ENCODE results near the gene CTTNBP2. TPM values are rescaled to one million over a fixed set of nuclear protein-coding genes. Genes with fewer than 3 reads are reported as not detected.

CTTNBP2 gene
- total RNA-seq, 1 experiment from 2014 or later: 17.6 TPM

DNA sequence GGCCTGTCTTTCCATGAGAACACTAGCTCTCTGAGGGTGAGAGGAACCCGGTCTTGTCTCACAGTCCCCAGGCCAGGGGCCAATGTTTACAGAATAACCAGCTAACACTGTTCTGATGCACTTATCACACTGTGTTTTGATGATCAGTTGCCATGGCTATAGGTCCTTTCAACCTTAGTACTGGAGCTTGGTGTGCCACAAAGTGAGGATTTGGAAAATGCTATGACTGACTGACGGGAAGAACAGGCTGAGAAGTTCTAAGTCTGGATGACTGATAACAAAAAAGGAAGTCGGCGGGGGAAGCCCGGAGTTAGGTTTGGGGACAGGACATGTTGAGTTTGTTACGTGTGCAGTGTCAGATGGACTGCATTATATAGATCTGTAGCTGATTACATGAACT, 141.8 kb downstream of the CTTNBP2 start:
- Histone ChIP-seq H3K9me3 (ENCODE audit: control insufficient read depth, low read depth, low read length) (no peaks in the 10 kb centered on the region), H3K23ac (ENCODE audit: insufficient read length, low read depth, low read length) (no peak overlapping the region), H2BK120ac (ENCODE audit: low read depth, low read length, poor library complexity, severe bottlenecking) (no peak overlapping the region), H2AFZ (ENCODE audit: low read length) (no peak overlapping the region), H3T11ph (ENCODE audit: low read length) (no peak overlapping the region), H3K4ac (ENCODE audit: low read depth, low read length) (no peak overlapping the region), H4K20me1 (ENCODE audit: control insufficient read depth, insufficient read depth, insufficient read length) (no peaks in the 10 kb centered on the region), H2BK15ac (ENCODE audit: low read depth, low read length) (no peak overlapping the region), H3K4me1 (ENCODE audit: insufficient read depth, low read length) (no peaks in the 10 kb centered on the region), H3K79me1 (ENCODE audit: insufficient read depth, low read depth, low read length, poor library complexity, severe bottlenecking) (no peaks in the 10 kb centered on the region), H2BK12ac (ENCODE audit: insufficient read length, low read depth, low read length) (no peak overlapping the region), H2BK5ac (ENCODE audit: insufficient read length, low read length) (no peak overlapping the region), H3K56ac (ENCODE audit: insufficient read length, low read depth, low read length) (no peak overlapping the region), H4K8ac (replicated peaks; ENCODE audit: insufficient read length, low read depth, low read length) (no peak overlapping the region), H3K27ac (ENCODE audit: insufficient read length, low read depth, low read length) (no peak overlapping the region), H2AK5ac (ENCODE audit: insufficient read length, low read length) (no peak overlapping the region), H3K4me2 (ENCODE audit: insufficient read depth, insufficient read length, low read length) (no peak overlapping the region), H3K27me3 (ENCODE audit: insufficient read depth, low read length) (no peaks in the 10 kb centered on the region), H3K14ac (ENCODE audit: insufficient read depth, low read length) (no peak overlapping the region), H3K23me2 (ENCODE audit: insufficient read length, low read depth, low read length, poor library complexity, severe bottlenecking) (no peaks in the 10 kb centered on the region), H3K9ac (ENCODE audit: extremely low read depth, insufficient read length, low read length) (no peak overlapping the region), H2BK20ac (ENCODE audit: low read depth, low read length, poor library complexity, severe bottlenecking) (no peak overlapping the region), H4K91ac (ENCODE audit: insufficient read length, low read depth, low read length) (no peak overlapping the region), H3K79me2 (ENCODE audit: insufficient read depth, low read length) (no peaks in the 10 kb centered on the region), H4K5ac (ENCODE audit: insufficient read length, low read depth, low read length) (no peak overlapping the region), H3K18ac (ENCODE audit: insufficient read length, low read depth, low read length) (no peak overlapping the region)
- Mint-ChIP-seq H3K4me3 (no peak overlapping the region), H3K36me3 (ENCODE audit: insufficient read depth in 1 of 3, low read depth in 3 of 3) (peaks cover 14 to 53% (median 33%) of the 10 kb centered on the region in 3 experiments; a peak in 6 of 7 replicates), H3K4me1 (peaks cover 6 to 7% of the 10 kb centered on the region in 2 experiments), H3K27me3 (ENCODE audit: low read depth) (no peaks in the 10 kb centered on the region), H3K9me3 (no peaks in the 10 kb centered on the region), H3K27ac (peak overlapping the region in 1 of 3 experiments; percentile 1; a peak in 2 of 7 replicates)
- TF ChIP-seq, protein P1, sequence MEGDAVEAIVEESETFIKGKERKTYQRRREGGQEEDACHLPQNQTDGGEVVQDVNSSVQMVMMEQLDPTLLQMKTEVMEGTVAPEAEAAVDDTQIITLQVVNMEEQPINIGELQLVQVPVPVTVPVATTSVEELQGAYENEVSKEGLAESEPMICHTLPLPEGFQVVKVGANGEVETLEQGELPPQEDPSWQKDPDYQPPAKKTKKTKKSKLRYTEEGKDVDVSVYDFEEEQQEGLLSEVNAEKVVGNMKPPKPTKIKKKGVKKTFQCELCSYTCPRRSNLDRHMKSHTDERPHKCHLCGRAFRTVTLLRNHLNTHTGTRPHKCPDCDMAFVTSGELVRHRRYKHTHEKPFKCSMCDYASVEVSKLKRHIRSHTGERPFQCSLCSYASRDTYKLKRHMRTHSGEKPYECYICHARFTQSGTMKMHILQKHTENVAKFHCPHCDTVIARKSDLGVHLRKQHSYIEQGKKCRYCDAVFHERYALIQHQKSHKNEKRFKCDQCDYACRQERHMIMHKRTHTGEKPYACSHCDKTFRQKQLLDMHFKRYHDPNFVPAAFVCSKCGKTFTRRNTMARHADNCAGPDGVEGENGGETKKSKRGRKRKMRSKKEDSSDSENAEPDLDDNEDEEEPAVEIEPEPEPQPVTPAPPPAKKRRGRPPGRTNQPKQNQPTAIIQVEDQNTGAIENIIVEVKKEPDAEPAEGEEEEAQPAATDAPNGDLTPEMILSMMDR (conservative IDR thresholded peaks at IDR 0.05): no peak
- DNase-seq: no peak
- no CpG with 5 or more reads among the region's 6 CpGs for WGBS (ENCODE audit: extremely low coverage, insufficient read length, low lambda C conversion rate)
